HepG2 (cell line): ENCODE measurements around the gene TUBB. TPM values are rescaled to one million over a fixed set of nuclear protein-coding genes. Genes with fewer than 3 reads are reported as not detected.
A peak's percentile ranks its signal among the peaks of the same experiment; 100 is the strongest.

Source experiments
- ADNP ChIP-seq: sonication (generic); formaldehyde crosslinking; IDR thresholded peaks from 2 replicates; pipeline ENCODE4 v1.4.0; 2020; ENCODE audit warnings: missing genetic modification reagents
- ARHGAP35 ChIP-seq: sonication (generic); formaldehyde crosslinking; IDR thresholded peaks from 2 replicates; pipeline ENCODE4 v1.9.0; 2022; ENCODE audit warnings: mild to moderate bottlenecking, inconsistent platforms, moderate library complexity, missing genetic modification reagents, borderline replicate concordance
- BRF2 ChIP-seq: sonication (generic); formaldehyde crosslinking; IDR thresholded peaks from 2 replicates; pipeline ENCODE4 v1.8.1; 2022; ENCODE audit warnings: mild to moderate bottlenecking, missing genetic modification reagents
- ELF4 ChIP-seq: sonication (generic); formaldehyde crosslinking; IDR thresholded peaks from 2 replicates; pipeline ENCODE4 v1.5.0; 2020; ENCODE audit warnings: missing genetic modification reagents, mild to moderate bottlenecking, moderate library complexity, borderline replicate concordance
- GFI1 ChIP-seq: sonication (generic); formaldehyde crosslinking; IDR thresholded peaks from 2 replicates; pipeline ENCODE4 v1.5.0; 2020; ENCODE audit warnings: missing genetic modification reagents, mild to moderate bottlenecking, borderline replicate concordance
- HES4 ChIP-seq: sonication (generic); formaldehyde crosslinking; IDR thresholded peaks from 2 replicates; pipeline ENCODE4 v1.9.0; 2021; ENCODE audit warnings: mild to moderate bottlenecking, missing genetic modification reagents, borderline replicate concordance
- MIXL1 ChIP-seq: IDR thresholded peaks from 2 replicates; pipeline ENCODE4 v1.6.1; 2016
- NFKBIZ ChIP-seq: IDR thresholded peaks from 2 replicates; pipeline ENCODE4 v1.6.1; 2018; ENCODE audit warnings: missing genetic modification reagents, missing compliant biosample characterization
- PATZ1 ChIP-seq: sonication (generic); formaldehyde crosslinking; IDR thresholded peaks from 2 replicates; pipeline ENCODE4 v1.4.0; 2020; ENCODE audit warnings: missing genetic modification reagents
- PRDM4 ChIP-seq: sonication (generic); formaldehyde crosslinking; IDR thresholded peaks from 2 replicates; pipeline ENCODE4 v1.9.0; 2021; ENCODE audit warnings: missing genetic modification reagents, borderline replicate concordance
- TBX3 ChIP-seq: fragments of 450-650 bp; IDR thresholded peaks from 2 replicates; pipeline ENCODE4 v1.6.1; 2017; ENCODE audit warnings: antibody characterized with exemption, mild to moderate bottlenecking, inconsistent platforms, borderline replicate concordance
- ZBED4 ChIP-seq: sonication (generic); formaldehyde crosslinking; IDR thresholded peaks from 2 replicates; pipeline ENCODE4 v1.4.0; 2020; ENCODE audit warnings: missing genetic modification reagents, borderline replicate concordance
- ZFP36L2 ChIP-seq: sonication (generic); formaldehyde crosslinking; IDR thresholded peaks from 2 replicates; pipeline ENCODE4 v1.4.0; 2020; ENCODE audit warnings: missing genetic modification reagents
- ZFP41 ChIP-seq: sonication (generic); formaldehyde crosslinking; IDR thresholded peaks from 2 replicates; pipeline ENCODE4 v1.4.0; 2020; ENCODE audit warnings: mild to moderate bottlenecking, missing genetic modification reagents, borderline replicate concordance
- ZNF451 ChIP-seq: sonication (generic); formaldehyde crosslinking; IDR thresholded peaks from 2 replicates; pipeline ENCODE4 v1.5.0; 2020; ENCODE audit warnings: mild to moderate bottlenecking, missing genetic modification reagents
- ZNF607 ChIP-seq: sonication (generic); formaldehyde crosslinking; IDR thresholded peaks from 2 replicates; pipeline ENCODE4 v1.5.1; 2020; ENCODE audit warnings: missing genetic modification reagents, mild to moderate bottlenecking, borderline replicate concordance
- ZNF761 ChIP-seq: sonication (generic); formaldehyde crosslinking; conservative IDR thresholded peaks from 2 replicates; pipeline ENCODE4 v1.4.0; 2020; ENCODE audit warnings: mild to moderate bottlenecking, missing genetic modification reagents
- ZSCAN12 ChIP-seq: sonication (generic); formaldehyde crosslinking; IDR thresholded peaks from 2 replicates; pipeline ENCODE4 v1.9.0; 2021; ENCODE audit warnings: mild to moderate bottlenecking, missing genetic modification reagents
- polyA plus RNA-seq, 8 experiments: library from polyadenylated mRNA; depleted of rRNA in 3 of 8; stranded (reverse) in 7 of 8; unstranded in 1 of 8; fragments of >200 nt; fragmentation: Illumina TruSeq in 4 of 8; extraction: Trizol in 4 of 8; gene quantifications; 2 replicates each; pipeline versions ENCODE4 v1.2.1 to v1.2.3, GENCODE V29; 2011 to 2016; ENCODE audit warnings: low read depth in 4 of 8, missing spikeins in 1 of 8, mixed read lengths in 1 of 8; ENCODE audit not compliant: insufficient read depth in 1 of 8
- total RNA-seq, 5 experiments: library from RNA; depleted of rRNA; stranded (reverse); fragments of >200 nt; fragmentation: Illumina TruSeq; extraction: Trizol; gene quantifications; 2 replicates each; pipeline ENCODE4 v1.2.3, GENCODE V29; 2016; ENCODE audit warnings: low read depth in 1 of 5

The TUBB gene
- total and polyA plus RNA-seq, 2 of the 13 experiments (the other 11 are each of a cell fraction or from before 2014, with no cell fraction given), result 911 to 1,163 TPM

DNA sequence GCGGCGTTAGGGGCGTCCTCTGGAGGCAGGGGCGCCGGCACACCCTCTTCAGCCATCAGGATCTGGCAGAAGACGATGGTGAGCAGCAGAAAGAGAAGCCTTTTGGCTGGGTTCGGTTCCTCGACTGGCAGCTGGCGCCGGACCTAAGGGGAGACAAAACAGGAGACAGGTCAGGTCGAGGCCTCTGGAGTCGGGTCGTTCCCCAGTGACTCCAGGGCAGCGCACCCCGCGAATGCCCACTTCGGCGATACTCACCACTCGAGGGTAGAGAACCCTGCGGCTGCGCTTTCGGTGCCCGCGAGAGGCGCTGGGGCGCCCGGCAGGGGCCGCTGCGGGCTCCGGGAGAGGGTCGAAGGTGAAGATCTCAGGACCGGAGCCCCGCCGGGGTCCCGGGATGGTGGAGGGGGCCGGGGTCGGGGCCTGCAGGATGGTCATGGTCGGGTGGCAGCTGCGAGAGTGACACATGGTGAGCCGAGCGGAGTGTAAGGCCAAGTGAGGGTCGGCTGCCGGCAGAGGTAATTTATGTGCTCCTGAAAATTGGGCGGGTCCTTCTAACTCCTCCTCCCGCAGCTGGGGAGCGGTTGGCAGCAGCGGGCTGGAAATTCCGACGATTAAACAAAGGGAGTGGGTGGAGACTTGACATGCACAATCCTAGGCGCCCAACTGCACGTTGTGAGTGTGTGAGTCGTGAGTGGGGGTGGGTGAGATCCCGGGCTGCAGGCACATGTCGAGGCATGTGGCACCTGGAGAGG is 24.1 kb downstream of the TUBB start, which contains the start of gene IER3 (continued):
- peak; percentile 89; the same call in 1 of the 2 replicates for TF ChIP-seq ZBED4 (CRISPR knock-in tag)
- peak; percentile 83 for TF ChIP-seq ZNF451 (CRISPR knock-in tag)
- TF ChIP-seq ZFP36L2 (CRISPR knock-in tag), result no peak
- 0 out of 2 replicates have a peak, but pooled peaks have one; percentile 7 for TF ChIP-seq ZNF607 (CRISPR knock-in tag)
- peak; percentile 56; the same call in 1 of the 2 replicates for TF ChIP-seq ELF4 (CRISPR knock-in tag)
- TF ChIP-seq ADNP (CRISPR knock-in tag), result no peak
- TF ChIP-seq GFI1, result peak; percentile 89
- TF ChIP-seq MIXL1 (CRISPR knock-in tag), result peak; percentile 84
- peak; percentile 88; the same call in 1 of the 2 replicates for TF ChIP-seq BRF2 (CRISPR knock-in tag)
- peak; percentile 56; the same call in 1 of the 2 replicates for TF ChIP-seq ARHGAP35 (CRISPR knock-in tag)
- TF ChIP-seq ZNF761 (CRISPR knock-in tag), result no peak; the same call in 1 of the 2 replicates
- peak; percentile 90 for TF ChIP-seq ZFP41 (CRISPR knock-in tag)
- TF ChIP-seq ZSCAN12 (CRISPR knock-in tag), result 0 out of 2 replicates have a peak, but pooled peaks have one; percentile 94
- no peak; the same call in 1 of the 2 replicates for TF ChIP-seq TBX3
- TF ChIP-seq NFKBIZ, result peak; percentile 82; the same call in 1 of the 2 replicates
- peak; percentile 55; the same call in 1 of the 2 replicates for TF ChIP-seq PATZ1 (CRISPR knock-in tag)
- TF ChIP-seq PRDM4 (CRISPR knock-in tag), result peak; percentile 34; the same call in 1 of the 2 replicates
- TF ChIP-seq HES4 (CRISPR knock-in tag), result no peak; the same call in 1 of the 2 replicates
